ENCODE data around the gene PSMB11. TPM values are rescaled to one million over a fixed set of nuclear protein-coding genes. Genes with fewer than 3 reads are reported as not detected.

The PSMB11 gene
- total and polyA plus RNA-seq, 10 donors, result 0.03 TPM; not detected in 9

DNA sequence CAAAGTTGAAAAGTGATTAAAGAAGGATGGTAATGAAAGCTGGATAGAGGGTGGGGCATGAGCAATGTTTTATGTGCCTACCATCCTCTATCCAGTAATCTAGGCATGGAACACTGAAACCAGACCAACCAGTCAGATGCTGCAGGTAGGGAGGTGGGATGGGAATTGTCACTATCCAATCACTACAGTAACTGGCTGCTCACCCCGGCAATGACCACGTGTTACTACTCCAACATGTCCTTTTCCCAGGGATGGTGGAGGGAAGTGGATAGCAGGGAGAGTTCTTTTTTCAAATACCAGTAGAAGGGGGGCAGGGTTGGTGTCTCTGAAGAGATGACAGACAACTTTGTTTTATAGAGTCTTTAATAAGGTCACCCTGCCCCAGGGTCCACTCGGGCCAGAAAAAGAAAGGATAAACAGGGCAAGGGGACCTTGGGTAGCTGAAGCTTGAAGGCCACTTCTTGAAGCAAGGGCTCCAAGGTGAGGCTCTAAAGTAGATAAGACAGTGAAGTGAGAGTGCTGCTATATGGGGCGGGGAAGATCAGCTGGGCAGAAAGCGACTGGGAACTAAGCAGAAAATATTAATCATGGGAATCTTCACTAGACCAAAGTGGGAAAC, 30.0 kb downstream of the PSMB11 start:
- H3K4me1 ChIP-seq, result peaks cover 27 to 71% (median 48%) of the 10 kb centered on the region in 6 donors
- 57 to 65% (median 63%) methylated on average over 5 of the region's 5 CpGs for WGBS, 5 donors
- no peaks in the 10 kb centered on the region for H3K27me3 ChIP-seq (replicated peaks in 1 of 7)
- intact Hi-C loops (cut with DNase I; ENCODE audit: low total_unique reads), result no loop called here
- peak overlapping the region in 7 of 8 donors; percentile 65 to 86 (median 81) for H3K27ac ChIP-seq
- H3K36me3 ChIP-seq, result peaks cover 0 to 82% (median 66%) of the 10 kb centered on the region in 6 donors
- no peak for TF ChIP-seq POLR2A (IDR thresholded peaks at IDR 0.05)
- TF ChIP-seq, protein P1, sequence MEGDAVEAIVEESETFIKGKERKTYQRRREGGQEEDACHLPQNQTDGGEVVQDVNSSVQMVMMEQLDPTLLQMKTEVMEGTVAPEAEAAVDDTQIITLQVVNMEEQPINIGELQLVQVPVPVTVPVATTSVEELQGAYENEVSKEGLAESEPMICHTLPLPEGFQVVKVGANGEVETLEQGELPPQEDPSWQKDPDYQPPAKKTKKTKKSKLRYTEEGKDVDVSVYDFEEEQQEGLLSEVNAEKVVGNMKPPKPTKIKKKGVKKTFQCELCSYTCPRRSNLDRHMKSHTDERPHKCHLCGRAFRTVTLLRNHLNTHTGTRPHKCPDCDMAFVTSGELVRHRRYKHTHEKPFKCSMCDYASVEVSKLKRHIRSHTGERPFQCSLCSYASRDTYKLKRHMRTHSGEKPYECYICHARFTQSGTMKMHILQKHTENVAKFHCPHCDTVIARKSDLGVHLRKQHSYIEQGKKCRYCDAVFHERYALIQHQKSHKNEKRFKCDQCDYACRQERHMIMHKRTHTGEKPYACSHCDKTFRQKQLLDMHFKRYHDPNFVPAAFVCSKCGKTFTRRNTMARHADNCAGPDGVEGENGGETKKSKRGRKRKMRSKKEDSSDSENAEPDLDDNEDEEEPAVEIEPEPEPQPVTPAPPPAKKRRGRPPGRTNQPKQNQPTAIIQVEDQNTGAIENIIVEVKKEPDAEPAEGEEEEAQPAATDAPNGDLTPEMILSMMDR (IDR thresholded peaks at IDR 0.05 in 8 of 11, conservative IDR thresholded peaks at IDR 0.05 in 3 of 11), result no peak
- TF ChIP-seq POLR2AphosphoS5 (IDR thresholded peaks at IDR 0.05), result no peak
- no peaks in the 10 kb centered on the region for H3K9me3 ChIP-seq
- DNase-seq, result no peak
- H3K4me3 ChIP-seq, result peak overlapping the region in 5 of 8 donors; percentile 37 to 73 (median 55)

DNA sequence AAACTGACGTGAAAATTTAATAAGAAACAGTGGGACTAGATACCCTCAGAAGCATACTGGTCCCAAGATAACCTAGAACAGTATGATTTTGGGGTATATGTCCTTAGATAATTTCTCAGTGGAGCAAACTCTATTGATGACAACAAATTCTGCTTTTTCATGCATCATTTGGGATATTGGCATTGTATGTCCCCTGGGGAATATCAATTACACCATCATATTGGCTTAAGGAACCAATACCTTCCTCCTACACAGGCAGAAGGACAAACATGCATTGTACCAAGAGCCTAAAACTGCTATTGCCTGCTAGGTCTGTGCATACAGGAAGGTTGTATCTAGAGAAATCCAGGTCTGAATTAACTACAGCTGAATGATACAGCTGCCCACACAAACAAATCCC, 32.9 kb downstream of the PSMB11 start:
- TF ChIP-seq POLR2AphosphoS5 (IDR thresholded peaks at IDR 0.05) (no peak), POLR2A (IDR thresholded peaks at IDR 0.05) (no peak)
- TF ChIP-seq, protein P1 (IDR thresholded peaks at IDR 0.05 in 8 of 11, conservative IDR thresholded peaks at IDR 0.05 in 3 of 11), result no peak
- 89 to 100% (median 92%) methylated on average over 1 of the region's 1 CpG for WGBS, 5 donors
- Histone ChIP-seq H3K9me3 (no peaks in the 10 kb centered on the region), H3K36me3 (peaks cover 0 to 82% (median 74%) of the 10 kb centered on the region in 6 donors), H3K4me3 (no peak overlapping the region), H3K27me3 (replicated peaks in 1 of 7) (no peaks in the 10 kb centered on the region), H3K4me1 (peaks cover 19 to 72% (median 39%) of the 10 kb centered on the region in 6 donors), H3K27ac (no peak overlapping the region)
- DNase-seq, result no peak
- intact Hi-C loops (cut with DNase I; ENCODE audit: low total_unique reads), result no loop called here

DNA sequence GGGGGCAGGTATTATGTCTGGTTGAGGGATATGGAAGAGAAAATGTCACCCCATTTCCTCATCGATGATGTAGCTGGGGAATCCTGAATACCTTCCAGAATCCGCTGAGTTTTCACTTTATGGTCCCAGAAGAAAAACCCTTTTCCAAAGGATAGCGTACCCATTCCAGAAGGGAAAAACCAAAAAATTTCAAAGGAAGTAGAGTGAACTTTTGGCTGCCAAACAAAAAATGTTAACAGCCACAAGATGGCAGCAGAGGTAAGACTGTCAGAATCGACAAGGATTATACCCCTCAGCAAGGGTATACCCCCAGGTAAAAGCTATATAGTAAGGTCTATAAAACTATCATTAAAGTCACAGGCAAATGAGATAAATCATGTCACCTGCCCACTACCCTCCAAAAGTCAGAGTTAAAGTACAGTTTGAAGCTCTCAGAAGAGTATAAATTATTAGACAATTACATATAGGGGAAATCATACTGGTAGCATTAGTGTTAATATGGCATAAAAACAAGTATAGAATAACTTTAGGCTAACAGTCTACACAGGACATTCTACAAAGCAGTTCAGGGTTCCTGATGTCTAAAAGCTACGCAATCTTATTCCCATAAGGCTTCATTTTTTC, 34.9 kb downstream of the PSMB11 start:
- Histone ChIP-seq H3K9me3 (no peaks in the 10 kb centered on the region), H3K4me1 (peaks cover 3 to 61% (median 24%) of the 10 kb centered on the region in 6 donors), H3K36me3 (peaks cover 3 to 100% (median 93%) of the 10 kb centered on the region in 6 donors), H3K4me3 (no peak overlapping the region), H3K27me3 (replicated peaks in 1 of 7) (no peaks in the 10 kb centered on the region), H3K27ac (peak overlapping the region in 1 of 8 donors; percentile 18)
- TF ChIP-seq, protein P1 (IDR thresholded peaks at IDR 0.05 in 8 of 11, conservative IDR thresholded peaks at IDR 0.05 in 3 of 11), result peak in 9 of 11 experiments; percentile 8 to 67 (median 54)
- no peak for TF ChIP-seq POLR2AphosphoS5 (IDR thresholded peaks at IDR 0.05)
- TF ChIP-seq POLR2A (IDR thresholded peaks at IDR 0.05), result no peak
- WGBS, 5 donors, result 65 to 71% (median 69%) methylated on average over 5 of the region's 5 CpGs
- no peak for DNase-seq
- intact Hi-C loops (cut with DNase I; ENCODE audit: low total_unique reads), result no loop called here

DNA sequence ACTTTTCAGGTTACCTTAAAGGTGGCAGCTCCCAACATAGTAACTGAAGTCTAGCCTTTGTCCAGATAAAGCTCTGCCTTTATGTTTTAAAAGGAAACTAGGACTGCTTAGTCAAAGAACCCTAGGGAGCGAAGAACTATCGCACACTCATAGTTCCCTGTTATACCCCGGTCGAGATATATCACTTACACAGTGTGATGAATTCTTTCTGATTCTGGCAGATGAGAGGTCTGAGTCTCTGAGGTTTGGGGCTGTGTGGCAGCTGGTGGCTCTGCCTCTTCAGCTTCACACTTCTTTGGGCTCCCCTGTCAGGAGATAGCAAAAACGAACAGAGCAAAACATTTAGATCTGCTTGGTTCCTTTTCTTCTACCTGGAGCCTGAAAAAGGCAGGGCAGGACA, 36.0 kb downstream of the PSMB11 start:
- Histone ChIP-seq H3K4me1 (peaks cover 0 to 51% (median 19%) of the 10 kb centered on the region in 6 donors), H3K9me3 (no peaks in the 10 kb centered on the region), H3K27me3 (replicated peaks in 1 of 7) (no peaks in the 10 kb centered on the region), H3K27ac (peak overlapping the region in 5 of 8 donors; percentile 4 to 60 (median 31)), H3K4me3 (no peak overlapping the region), H3K36me3 (peaks cover 3 to 100% (median 94%) of the 10 kb centered on the region in 6 donors)
- TF ChIP-seq POLR2AphosphoS5 (IDR thresholded peaks at IDR 0.05), result no peak
- TF ChIP-seq, protein P1 (IDR thresholded peaks at IDR 0.05 in 8 of 11, conservative IDR thresholded peaks at IDR 0.05 in 3 of 11), result no peak
- TF ChIP-seq POLR2A (IDR thresholded peaks at IDR 0.05), result no peak
- WGBS, 5 donors, result 85 to 93% (median 90%) methylated on average over 5 of the region's 5 CpGs
- intact Hi-C loops (cut with DNase I; ENCODE audit: low total_unique reads), result no loop called here
- no peak for DNase-seq

Measured in spleen (tissue), 11 donors.